WTC11 (cell line): ENCODE measurements around the gene AGAP1. TPM values are rescaled to one million over a fixed set of nuclear protein-coding genes. Genes with fewer than 3 reads are reported as not detected.

Experiments used
- ATAC-seq: fragments of 200-7000 bp; cut with Tn5 transposase; 2 replicates; pipeline ENCODE4 v1.10.0; 2021; ENCODE audit warnings: mild to moderate bottlenecking, moderate library complexity
- CTCF ChIA-PET: fragments of 300-600 bp; sonication (Branson Sonifier 250); formaldehyde crosslinking; loops from one replicate; lab custom pipeline; 2021; ENCODE audit warnings: antibody characterized with exemption; lab: Charles Lee
- POLR2A ChIA-PET: fragments of 350-600 bp; sonication (Branson Sonifier 250); formaldehyde crosslinking; loops from one replicate; lab custom pipeline; 2021; ENCODE audit warnings: antibody characterized with exemption; lab: Charles Lee
- DNase-seq: peaks from one replicate; pipeline ENCODE4 v3.0.0; 2021; ENCODE audit warnings: low spot score
- H3K27ac Mint-ChIP-seq: 2 replicates; pipeline ENCODE4 v1.8.0; 2021; ENCODE audit warnings: mixed read lengths
- H3K27me3 Mint-ChIP-seq: 2 replicates; pipeline ENCODE4 v1.8.0; 2021; ENCODE audit warnings: low read depth, mild to moderate bottlenecking, moderate library complexity, mixed read lengths
- H3K36me3 Mint-ChIP-seq: 2 replicates; pipeline ENCODE4 v1.8.0; 2021; ENCODE audit warnings: mixed read lengths
- H3K4me1 Mint-ChIP-seq: 2 replicates; pipeline ENCODE4 v1.8.0; 2022; ENCODE audit warnings: mixed read lengths
- H3K4me3 Mint-ChIP-seq: 2 replicates; pipeline ENCODE4 v1.8.0; 2021; ENCODE audit warnings: mild to moderate bottlenecking, moderate library complexity, mixed read lengths
- H3K9me3 Mint-ChIP-seq: 2 replicates; pipeline ENCODE4 v1.8.0; 2021; ENCODE audit warnings: mixed read lengths
- CBFB ChIP-seq: sonication (generic); formaldehyde crosslinking; IDR thresholded peaks from 2 replicates; pipeline ENCODE4 v1.8.1; 2022; ENCODE audit warnings: mild to moderate bottlenecking, low read depth, missing genetic modification reagents
- CREM ChIP-seq: sonication (generic); formaldehyde crosslinking; IDR thresholded peaks from 2 replicates; pipeline ENCODE4 v1.8.1; 2022; ENCODE audit warnings: mild to moderate bottlenecking, missing genetic modification reagents, moderate library complexity
- NFATC4 ChIP-seq: fragments of 250-450 bp; sonication (Bioruptor Pico); IDR thresholded peaks from 2 replicates; pipeline ENCODE4 v1.9.0; 2021; ENCODE audit warnings: mild to moderate bottlenecking
- SMAD3 ChIP-seq: sonication (generic); formaldehyde crosslinking; IDR thresholded peaks from 2 replicates; pipeline ENCODE4 v1.8.0; 2022; ENCODE audit warnings: missing genetic modification reagents, mild to moderate bottlenecking, borderline replicate concordance
- TP53 ChIP-seq: sonication (generic); formaldehyde crosslinking; IDR thresholded peaks from 2 replicates; pipeline ENCODE4 v1.8.1; 2023; ENCODE audit warnings: mild to moderate bottlenecking, missing genetic modification reagents
- ZNF138 ChIP-seq: sonication (generic); formaldehyde crosslinking; conservative IDR thresholded peaks from 2 replicates; pipeline ENCODE4 v1.8.1; 2022; ENCODE audit warnings: mild to moderate bottlenecking, moderate library complexity, missing genetic modification reagents
- ZNF219 ChIP-seq: sonication (generic); formaldehyde crosslinking; IDR thresholded peaks from 2 replicates; pipeline ENCODE4 v1.8.0; 2023; ENCODE audit warnings: missing genetic modification reagents, mild to moderate bottlenecking, borderline replicate concordance
- ZNF317 ChIP-seq: sonication (generic); formaldehyde crosslinking; IDR thresholded peaks from 2 replicates; pipeline ENCODE4 v1.8.1; 2023; ENCODE audit warnings: low read depth, mild to moderate bottlenecking, moderate library complexity, missing genetic modification reagents, borderline replicate concordance
- total RNA-seq: library from RNA; stranded (reverse); gene quantifications from 3 replicates; pipeline ENCODE4 v1.2.3, GENCODE V29; 2021
- TF ChIP-seq, protein P1 (sequence below): fragments of 250-450 bp; sonication (Bioruptor Pico); IDR thresholded peaks from 2 replicates; pipeline ENCODE4 v2.1.2; 2022; ENCODE audit warnings: mild to moderate bottlenecking, moderate library complexity
- TF ChIP-seq, protein P2 (sequence below): sonication (generic); formaldehyde crosslinking; IDR thresholded peaks from 2 replicates; pipeline ENCODE4 v1.8.0; 2023; ENCODE audit warnings: missing genetic modification reagents, mild to moderate bottlenecking, borderline replicate concordance
- TF ChIP-seq, protein P3 (sequence below): fragments of 250-450 bp; sonication (Bioruptor Pico); IDR thresholded peaks from 2 replicates; pipeline ENCODE4 v1.8.0; 2021; ENCODE audit warnings: mild to moderate bottlenecking
- TF ChIP-seq, protein P4 (sequence below): sonication (generic); formaldehyde crosslinking; IDR thresholded peaks from 2 replicates; pipeline ENCODE4 v1.8.1; 2023; ENCODE audit warnings: mild to moderate bottlenecking, missing genetic modification reagents, borderline replicate concordance
- TF ChIP-seq, protein P5 (sequence below): sonication (generic); formaldehyde crosslinking; IDR thresholded peaks from 2 replicates; pipeline ENCODE4 v1.8.1; 2023; ENCODE audit warnings: mild to moderate bottlenecking, missing genetic modification reagents, moderate library complexity

The AGAP1 gene
- total RNA-seq, 1 experiment from 2014 or later: 49.3 TPM

DNA sequence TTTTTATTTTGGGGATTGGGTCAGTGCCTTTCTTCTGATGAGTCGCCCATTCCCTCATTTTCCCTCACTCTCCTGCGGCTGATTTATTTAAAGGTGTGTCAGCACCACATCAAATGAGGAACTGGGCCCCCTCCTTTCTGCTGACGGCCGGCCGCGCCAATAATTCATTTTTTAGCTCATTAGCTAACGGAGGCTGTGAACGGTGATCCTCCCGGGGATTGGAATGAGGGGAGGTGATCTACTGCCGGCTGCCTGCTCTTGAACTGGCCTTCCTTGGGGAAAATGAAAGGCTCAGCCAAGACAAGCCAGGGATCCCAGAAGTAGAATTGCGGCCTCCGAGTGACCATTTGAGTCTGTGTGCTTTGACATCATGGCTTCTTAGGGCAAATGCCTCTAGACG, 620.1 kb downstream of the AGAP1 start:
- Mint-ChIP-seq H3K36me3 (no peaks in the 10 kb centered on the region), H3K9me3 (peaks cover 5% of the 10 kb centered on the region; the same call in 1 of the 2 replicates), H3K4me1 (peaks cover 32% of the 10 kb centered on the region), H3K4me3 (no peak overlapping the region), H3K27me3 (peaks cover 18% of the 10 kb centered on the region), H3K27ac (no peak overlapping the region; the same call in 1 of the 2 replicates)
- no peak for DNase-seq
- TF ChIP-seq NFATC4 (CRISPR knock-in tag) (no peak), CBFB (no peak), SMAD3 (CRISPR knock-in tag) (no peak), ZNF138 (CRISPR knock-in tag) (no peak), TP53 (CRISPR knock-in tag) (no peak), ZNF219 (no peak)
- TF ChIP-seq, protein P1, sequence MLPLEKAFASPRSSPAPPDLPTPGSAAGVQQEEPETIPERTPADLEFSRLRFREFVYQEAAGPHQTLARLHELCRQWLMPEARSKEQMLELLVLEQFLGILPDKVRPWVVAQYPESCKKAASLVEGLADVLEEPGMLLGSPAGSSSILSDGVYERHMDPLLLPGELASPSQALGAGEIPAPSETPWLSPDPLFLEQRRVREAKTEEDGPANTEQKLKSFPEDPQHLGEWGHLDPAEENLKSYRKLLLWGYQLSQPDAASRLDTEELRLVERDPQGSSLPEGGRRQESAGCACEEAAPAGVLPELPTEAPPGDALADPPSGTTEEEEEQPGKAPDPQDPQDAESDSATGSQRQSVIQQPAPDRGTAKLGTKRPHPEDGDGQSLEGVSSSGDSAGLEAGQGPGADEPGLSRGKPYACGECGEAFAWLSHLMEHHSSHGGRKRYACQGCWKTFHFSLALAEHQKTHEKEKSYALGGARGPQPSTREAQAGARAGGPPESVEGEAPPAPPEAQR: no peak
- TF ChIP-seq, protein P2, sequence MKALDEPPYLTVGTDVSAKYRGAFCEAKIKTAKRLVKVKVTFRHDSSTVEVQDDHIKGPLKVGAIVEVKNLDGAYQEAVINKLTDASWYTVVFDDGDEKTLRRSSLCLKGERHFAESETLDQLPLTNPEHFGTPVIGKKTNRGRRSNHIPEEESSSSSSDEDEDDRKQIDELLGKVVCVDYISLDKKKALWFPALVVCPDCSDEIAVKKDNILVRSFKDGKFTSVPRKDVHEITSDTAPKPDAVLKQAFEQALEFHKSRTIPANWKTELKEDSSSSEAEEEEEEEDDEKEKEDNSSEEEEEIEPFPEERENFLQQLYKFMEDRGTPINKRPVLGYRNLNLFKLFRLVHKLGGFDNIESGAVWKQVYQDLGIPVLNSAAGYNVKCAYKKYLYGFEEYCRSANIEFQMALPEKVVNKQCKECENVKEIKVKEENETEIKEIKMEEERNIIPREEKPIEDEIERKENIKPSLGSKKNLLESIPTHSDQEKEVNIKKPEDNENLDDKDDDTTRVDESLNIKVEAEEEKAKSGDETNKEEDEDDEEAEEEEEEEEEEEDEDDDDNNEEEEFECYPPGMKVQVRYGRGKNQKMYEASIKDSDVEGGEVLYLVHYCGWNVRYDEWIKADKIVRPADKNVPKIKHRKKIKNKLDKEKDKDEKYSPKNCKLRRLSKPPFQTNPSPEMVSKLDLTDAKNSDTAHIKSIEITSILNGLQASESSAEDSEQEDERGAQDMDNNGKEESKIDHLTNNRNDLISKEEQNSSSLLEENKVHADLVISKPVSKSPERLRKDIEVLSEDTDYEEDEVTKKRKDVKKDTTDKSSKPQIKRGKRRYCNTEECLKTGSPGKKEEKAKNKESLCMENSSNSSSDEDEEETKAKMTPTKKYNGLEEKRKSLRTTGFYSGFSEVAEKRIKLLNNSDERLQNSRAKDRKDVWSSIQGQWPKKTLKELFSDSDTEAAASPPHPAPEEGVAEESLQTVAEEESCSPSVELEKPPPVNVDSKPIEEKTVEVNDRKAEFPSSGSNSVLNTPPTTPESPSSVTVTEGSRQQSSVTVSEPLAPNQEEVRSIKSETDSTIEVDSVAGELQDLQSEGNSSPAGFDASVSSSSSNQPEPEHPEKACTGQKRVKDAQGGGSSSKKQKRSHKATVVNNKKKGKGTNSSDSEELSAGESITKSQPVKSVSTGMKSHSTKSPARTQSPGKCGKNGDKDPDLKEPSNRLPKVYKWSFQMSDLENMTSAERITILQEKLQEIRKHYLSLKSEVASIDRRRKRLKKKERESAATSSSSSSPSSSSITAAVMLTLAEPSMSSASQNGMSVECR (CRISPR knock-in tag): no peak
- CTCF ChIA-PET: no interaction called here
- ATAC-seq: no peak
- POLR2A ChIA-PET: no interaction called here

DNA sequence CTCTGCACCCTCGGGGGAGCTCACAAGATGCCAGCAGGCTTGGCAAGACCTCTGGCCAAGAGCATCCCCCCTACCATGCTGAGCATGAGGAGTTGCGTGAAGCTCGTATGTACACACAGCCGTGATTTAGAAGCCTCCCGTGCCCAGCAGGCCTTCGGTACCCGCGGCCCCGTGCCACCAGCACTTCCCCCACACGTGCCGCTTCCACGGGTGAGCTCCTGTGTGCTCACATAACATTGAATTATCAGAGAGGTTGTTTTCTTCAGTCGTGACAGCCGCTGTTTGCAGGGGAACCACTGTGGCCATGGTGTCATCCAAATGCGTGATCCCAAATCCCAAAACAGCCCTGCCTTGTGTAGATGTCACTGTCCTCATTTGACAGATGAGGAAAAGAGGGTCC, 621.1 kb downstream of the AGAP1 start:
- DNase-seq: no peak
- peaks cover 5% of the 10 kb centered on the region; the same call in 1 of the 2 replicates for H3K9me3 Mint-ChIP-seq
- H3K4me1 Mint-ChIP-seq: peaks cover 40% of the 10 kb centered on the region
- TF ChIP-seq ZNF317: no peak
- TF ChIP-seq, protein P3, sequence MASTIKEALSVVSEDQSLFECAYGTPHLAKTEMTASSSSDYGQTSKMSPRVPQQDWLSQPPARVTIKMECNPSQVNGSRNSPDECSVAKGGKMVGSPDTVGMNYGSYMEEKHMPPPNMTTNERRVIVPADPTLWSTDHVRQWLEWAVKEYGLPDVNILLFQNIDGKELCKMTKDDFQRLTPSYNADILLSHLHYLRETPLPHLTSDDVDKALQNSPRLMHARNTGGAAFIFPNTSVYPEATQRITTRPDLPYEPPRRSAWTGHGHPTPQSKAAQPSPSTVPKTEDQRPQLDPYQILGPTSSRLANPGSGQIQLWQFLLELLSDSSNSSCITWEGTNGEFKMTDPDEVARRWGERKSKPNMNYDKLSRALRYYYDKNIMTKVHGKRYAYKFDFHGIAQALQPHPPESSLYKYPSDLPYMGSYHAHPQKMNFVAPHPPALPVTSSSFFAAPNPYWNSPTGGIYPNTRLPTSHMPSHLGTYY (CRISPR knock-in tag): no peak
- TF ChIP-seq, protein P4, sequence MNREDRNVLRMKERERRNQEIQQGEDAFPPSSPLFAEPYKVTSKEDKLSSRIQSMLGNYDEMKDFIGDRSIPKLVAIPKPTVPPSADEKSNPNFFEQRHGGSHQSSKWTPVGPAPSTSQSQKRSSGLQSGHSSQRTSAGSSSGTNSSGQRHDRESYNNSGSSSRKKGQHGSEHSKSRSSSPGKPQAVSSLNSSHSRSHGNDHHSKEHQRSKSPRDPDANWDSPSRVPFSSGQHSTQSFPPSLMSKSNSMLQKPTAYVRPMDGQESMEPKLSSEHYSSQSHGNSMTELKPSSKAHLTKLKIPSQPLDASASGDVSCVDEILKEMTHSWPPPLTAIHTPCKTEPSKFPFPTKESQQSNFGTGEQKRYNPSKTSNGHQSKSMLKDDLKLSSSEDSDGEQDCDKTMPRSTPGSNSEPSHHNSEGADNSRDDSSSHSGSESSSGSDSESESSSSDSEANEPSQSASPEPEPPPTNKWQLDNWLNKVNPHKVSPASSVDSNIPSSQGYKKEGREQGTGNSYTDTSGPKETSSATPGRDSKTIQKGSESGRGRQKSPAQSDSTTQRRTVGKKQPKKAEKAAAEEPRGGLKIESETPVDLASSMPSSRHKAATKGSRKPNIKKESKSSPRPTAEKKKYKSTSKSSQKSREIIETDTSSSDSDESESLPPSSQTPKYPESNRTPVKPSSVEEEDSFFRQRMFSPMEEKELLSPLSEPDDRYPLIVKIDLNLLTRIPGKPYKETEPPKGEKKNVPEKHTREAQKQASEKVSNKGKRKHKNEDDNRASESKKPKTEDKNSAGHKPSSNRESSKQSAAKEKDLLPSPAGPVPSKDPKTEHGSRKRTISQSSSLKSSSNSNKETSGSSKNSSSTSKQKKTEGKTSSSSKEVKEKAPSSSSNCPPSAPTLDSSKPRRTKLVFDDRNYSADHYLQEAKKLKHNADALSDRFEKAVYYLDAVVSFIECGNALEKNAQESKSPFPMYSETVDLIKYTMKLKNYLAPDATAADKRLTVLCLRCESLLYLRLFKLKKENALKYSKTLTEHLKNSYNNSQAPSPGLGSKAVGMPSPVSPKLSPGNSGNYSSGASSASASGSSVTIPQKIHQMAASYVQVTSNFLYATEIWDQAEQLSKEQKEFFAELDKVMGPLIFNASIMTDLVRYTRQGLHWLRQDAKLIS (CRISPR knock-in tag): no peak
- TF ChIP-seq, protein P5, sequence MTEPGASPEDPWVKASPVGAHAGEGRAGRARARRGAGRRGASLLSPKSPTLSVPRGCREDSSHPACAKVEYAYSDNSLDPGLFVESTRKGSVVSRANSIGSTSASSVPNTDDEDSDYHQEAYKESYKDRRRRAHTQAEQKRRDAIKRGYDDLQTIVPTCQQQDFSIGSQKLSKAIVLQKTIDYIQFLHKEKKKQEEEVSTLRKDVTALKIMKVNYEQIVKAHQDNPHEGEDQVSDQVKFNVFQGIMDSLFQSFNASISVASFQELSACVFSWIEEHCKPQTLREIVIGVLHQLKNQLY (CRISPR knock-in tag): no peak
- TF ChIP-seq CREM (CRISPR knock-in tag): no peak
- H3K27ac Mint-ChIP-seq: no peak overlapping the region
- ATAC-seq: no peak
- POLR2A ChIA-PET: no interaction called here
- no peaks in the 10 kb centered on the region for H3K36me3 Mint-ChIP-seq
- CTCF ChIA-PET: interaction anchor here (0.6 to 1.3 kb wide), 2 partner anchors 63 to 520 kb away, joined by 3 to 6 read pairs; no protein-coding TSS in a partner anchor
- peaks cover 23% of the 10 kb centered on the region for H3K27me3 Mint-ChIP-seq
- H3K4me3 Mint-ChIP-seq: no peak overlapping the region
